ENCODE data around the gene ERMARD.

ERMARD gene

DNA sequence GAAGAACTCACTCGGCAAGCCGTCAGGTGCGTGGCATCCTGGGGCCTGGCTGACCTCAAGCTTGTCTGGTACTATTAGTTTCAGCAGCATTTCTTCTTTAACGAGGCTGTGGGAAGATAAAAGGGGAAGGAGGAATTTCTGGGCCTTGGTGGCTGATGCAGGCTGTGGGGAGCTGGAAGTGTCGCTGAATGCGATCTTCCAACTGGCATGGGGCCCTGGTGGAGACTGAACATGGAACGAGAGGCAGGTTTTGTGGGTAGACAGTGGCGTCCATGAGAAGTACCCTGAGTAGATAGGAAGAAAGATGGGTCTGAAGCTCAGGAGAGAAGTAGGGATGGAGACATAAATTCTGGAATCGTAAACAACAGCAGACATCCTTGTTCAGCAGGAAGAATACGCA is 23.9 kb downstream of the ERMARD start:
- TF ChIP-seq YY1 (IDR thresholded peaks at IDR 0.05; ENCODE audit: low read depth) (no peak), CEBPB (IDR thresholded peaks at IDR 0.05) (no peak), TCF12 (IDR thresholded peaks at IDR 0.05; ENCODE audit: low read depth) (no peak), CREB1 (IDR thresholded peaks at IDR 0.05; ENCODE audit: low read depth) (no peak), TAF1 (IDR thresholded peaks at IDR 0.05; ENCODE audit: low read depth) (no peak), FOXM1 (IDR thresholded peaks at IDR 0.05; ENCODE audit: borderline replicate concordance, low read depth) (no peak), EGR1 (IDR thresholded peaks at IDR 0.05) (no peak), RAD21 (IDR thresholded peaks at IDR 0.05; ENCODE audit: low read depth) (no peak), TEAD4 (IDR thresholded peaks at IDR 0.05) (no peak), ZBTB7A (IDR thresholded peaks at IDR 0.05; ENCODE audit: low read depth) (no peak), EP300 (IDR thresholded peaks at IDR 0.05; ENCODE audit: borderline replicate concordance) (no peak), NFIC (IDR thresholded peaks at IDR 0.05) (no peak)
- TF ChIP-seq, protein P1, sequence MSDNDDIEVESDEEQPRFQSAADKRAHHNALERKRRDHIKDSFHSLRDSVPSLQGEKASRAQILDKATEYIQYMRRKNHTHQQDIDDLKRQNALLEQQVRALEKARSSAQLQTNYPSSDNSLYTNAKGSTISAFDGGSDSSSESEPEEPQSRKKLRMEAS (IDR thresholded peaks at IDR 0.05), result no peak
- TF ChIP-seq, protein P2, sequence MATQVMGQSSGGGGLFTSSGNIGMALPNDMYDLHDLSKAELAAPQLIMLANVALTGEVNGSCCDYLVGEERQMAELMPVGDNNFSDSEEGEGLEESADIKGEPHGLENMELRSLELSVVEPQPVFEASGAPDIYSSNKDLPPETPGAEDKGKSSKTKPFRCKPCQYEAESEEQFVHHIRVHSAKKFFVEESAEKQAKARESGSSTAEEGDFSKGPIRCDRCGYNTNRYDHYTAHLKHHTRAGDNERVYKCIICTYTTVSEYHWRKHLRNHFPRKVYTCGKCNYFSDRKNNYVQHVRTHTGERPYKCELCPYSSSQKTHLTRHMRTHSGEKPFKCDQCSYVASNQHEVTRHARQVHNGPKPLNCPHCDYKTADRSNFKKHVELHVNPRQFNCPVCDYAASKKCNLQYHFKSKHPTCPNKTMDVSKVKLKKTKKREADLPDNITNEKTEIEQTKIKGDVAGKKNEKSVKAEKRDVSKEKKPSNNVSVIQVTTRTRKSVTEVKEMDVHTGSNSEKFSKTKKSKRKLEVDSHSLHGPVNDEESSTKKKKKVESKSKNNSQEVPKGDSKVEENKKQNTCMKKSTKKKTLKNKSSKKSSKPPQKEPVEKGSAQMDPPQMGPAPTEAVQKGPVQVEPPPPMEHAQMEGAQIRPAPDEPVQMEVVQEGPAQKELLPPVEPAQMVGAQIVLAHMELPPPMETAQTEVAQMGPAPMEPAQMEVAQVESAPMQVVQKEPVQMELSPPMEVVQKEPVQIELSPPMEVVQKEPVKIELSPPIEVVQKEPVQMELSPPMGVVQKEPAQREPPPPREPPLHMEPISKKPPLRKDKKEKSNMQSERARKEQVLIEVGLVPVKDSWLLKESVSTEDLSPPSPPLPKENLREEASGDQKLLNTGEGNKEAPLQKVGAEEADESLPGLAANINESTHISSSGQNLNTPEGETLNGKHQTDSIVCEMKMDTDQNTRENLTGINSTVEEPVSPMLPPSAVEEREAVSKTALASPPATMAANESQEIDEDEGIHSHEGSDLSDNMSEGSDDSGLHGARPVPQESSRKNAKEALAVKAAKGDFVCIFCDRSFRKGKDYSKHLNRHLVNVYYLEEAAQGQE (IDR thresholded peaks at IDR 0.05; ENCODE audit: low read depth), result no peak
- TF ChIP-seq, protein P3, sequence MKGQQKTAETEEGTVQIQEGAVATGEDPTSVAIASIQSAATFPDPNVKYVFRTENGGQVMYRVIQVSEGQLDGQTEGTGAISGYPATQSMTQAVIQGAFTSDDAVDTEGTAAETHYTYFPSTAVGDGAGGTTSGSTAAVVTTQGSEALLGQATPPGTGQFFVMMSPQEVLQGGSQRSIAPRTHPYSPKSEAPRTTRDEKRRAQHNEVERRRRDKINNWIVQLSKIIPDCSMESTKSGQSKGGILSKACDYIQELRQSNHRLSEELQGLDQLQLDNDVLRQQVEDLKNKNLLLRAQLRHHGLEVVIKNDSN (IDR thresholded peaks at IDR 0.05), result no peak

DNA sequence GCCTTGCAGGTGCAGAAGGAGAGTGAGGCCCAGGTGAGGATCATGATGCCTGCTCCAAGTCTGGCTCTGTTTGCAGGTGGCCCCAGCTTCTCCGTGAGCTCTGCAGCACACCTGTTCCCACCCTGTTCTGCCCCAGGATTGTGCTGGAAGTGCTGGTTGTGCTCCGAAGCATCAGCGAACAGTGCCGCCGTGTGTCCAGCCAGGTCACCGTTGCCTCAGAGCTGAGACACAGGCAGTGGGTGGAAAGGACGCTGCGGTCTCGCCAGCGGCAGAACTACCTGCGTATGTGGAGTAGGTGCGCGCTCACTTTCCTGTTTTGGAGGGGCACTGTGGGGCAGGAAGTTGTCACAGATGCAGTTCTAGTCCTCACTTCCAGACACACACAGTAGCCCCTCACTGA is 25.0 kb downstream of the ERMARD start:
- TF ChIP-seq EP300 (IDR thresholded peaks at IDR 0.05; ENCODE audit: borderline replicate concordance), result no peak
- TF ChIP-seq TCF12 (IDR thresholded peaks at IDR 0.05; ENCODE audit: low read depth), result no peak
- TF ChIP-seq, protein P3 (IDR thresholded peaks at IDR 0.05), result no peak

DNA sequence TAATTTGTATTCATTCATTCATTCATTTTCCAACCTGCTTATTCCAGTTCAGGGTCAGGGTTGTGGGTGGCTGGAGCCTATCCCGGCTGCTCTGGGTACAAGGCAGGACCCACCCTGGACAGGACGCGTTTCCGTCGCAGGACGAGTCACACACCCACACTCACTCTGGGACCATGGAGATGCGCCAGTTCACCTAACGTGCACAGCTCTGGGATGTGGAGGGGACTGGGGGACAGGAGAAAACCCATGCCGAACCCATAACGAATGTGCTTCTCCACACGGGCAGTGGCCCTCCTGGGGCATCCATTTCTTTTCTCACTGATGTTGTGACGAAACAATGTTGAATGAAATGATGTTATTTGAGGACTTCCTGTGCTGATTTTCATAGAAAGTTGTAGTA is 26.5 kb downstream of the ERMARD start:
- no peak for TF ChIP-seq RAD21 (IDR thresholded peaks at IDR 0.05; ENCODE audit: low read depth)

DNA sequence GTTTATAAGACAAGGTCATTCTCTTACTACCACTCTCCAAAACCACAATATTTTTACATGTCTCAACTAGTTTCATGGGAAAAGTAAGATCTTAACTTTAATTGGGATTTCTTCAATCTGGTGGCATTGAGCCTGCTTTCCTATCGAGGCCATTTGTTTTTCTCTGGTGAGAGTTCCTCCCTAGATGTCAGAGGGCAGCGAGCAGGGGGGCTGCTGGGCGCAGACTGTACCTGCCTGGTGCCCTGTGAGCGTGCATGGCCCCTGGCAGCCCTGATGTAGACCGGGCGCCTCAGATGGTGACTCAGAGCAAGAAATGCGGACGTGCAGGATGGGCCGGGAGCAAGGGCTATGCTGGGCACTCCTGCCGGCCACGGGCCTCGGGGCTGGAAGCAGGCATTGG is 27.2 kb downstream of the ERMARD start:
- no peak for TF ChIP-seq TEAD4 (IDR thresholded peaks at IDR 0.05)
- no peak for TF ChIP-seq ZBTB7A (IDR thresholded peaks at IDR 0.05; ENCODE audit: low read depth)
- TF ChIP-seq NFIC (IDR thresholded peaks at IDR 0.05), result no peak
- TF ChIP-seq, protein P3 (IDR thresholded peaks at IDR 0.05), result no peak
- no peak for TF ChIP-seq FOXM1 (IDR thresholded peaks at IDR 0.05; ENCODE audit: borderline replicate concordance, low read depth)
- TF ChIP-seq EP300 (IDR thresholded peaks at IDR 0.05; ENCODE audit: borderline replicate concordance), result no peak
- no peak for TF ChIP-seq TCF12 (IDR thresholded peaks at IDR 0.05; ENCODE audit: low read depth)
- TF ChIP-seq EGR1 (IDR thresholded peaks at IDR 0.05), result no peak
- TF ChIP-seq, protein P2 (IDR thresholded peaks at IDR 0.05; ENCODE audit: low read depth), result no peak
- no peak for TF ChIP-seq CREB1 (IDR thresholded peaks at IDR 0.05; ENCODE audit: low read depth)
- TF ChIP-seq, protein P1 (IDR thresholded peaks at IDR 0.05), result no peak
- no peak for TF ChIP-seq YY1 (IDR thresholded peaks at IDR 0.05; ENCODE audit: low read depth)
- TF ChIP-seq CEBPB (IDR thresholded peaks at IDR 0.05), result no peak
- no peak for TF ChIP-seq TAF1 (IDR thresholded peaks at IDR 0.05; ENCODE audit: low read depth)
- no peak for TF ChIP-seq RAD21 (IDR thresholded peaks at IDR 0.05; ENCODE audit: low read depth)

DNA sequence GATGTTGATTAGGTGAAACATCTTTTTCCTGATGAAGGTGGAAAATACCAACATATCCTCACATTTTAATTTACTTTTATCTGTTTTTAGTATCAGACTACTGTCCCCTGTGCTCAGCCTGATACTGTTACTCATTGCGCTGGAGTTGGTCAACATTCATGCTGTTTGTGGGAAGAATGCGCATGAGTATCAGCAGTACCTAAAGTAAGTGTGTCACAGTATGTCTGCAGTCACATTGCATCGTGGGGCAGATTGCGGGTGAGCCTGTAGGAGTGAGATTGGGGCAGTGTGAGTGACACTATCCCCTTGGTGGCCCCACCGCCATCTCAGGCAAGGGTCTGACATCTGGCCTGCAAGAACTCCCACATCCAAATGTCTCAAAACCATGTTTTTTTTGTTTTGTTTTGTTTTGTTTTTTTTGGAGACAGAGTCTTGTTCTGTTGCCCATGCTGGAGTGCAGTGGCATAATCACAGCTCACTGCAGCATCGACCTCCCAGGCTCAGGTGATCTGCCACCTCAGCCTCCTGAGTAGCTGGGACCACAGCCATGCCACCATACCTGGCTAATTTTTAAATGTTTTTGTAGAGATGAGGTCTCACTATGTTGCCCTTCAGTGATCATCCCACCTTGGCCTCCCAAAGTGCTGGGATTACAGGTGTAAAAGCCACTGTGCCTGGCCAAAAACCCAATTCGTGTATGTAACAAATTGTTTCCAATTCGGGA is 27.8 kb downstream of the ERMARD start:
- TF ChIP-seq, protein P1 (IDR thresholded peaks at IDR 0.05), result no peak
- TF ChIP-seq, protein P3 (IDR thresholded peaks at IDR 0.05), result no peak
- TF ChIP-seq TCF12 (IDR thresholded peaks at IDR 0.05; ENCODE audit: low read depth) (no peak), CREB1 (IDR thresholded peaks at IDR 0.05; ENCODE audit: low read depth) (no peak), TAF1 (IDR thresholded peaks at IDR 0.05; ENCODE audit: low read depth) (no peak), RAD21 (IDR thresholded peaks at IDR 0.05; ENCODE audit: low read depth) (no peak), TEAD4 (IDR thresholded peaks at IDR 0.05) (no peak), EP300 (IDR thresholded peaks at IDR 0.05; ENCODE audit: borderline replicate concordance) (no peak), EGR1 (IDR thresholded peaks at IDR 0.05) (no peak), YY1 (IDR thresholded peaks at IDR 0.05; ENCODE audit: low read depth) (no peak), CEBPB (IDR thresholded peaks at IDR 0.05) (no peak), FOXM1 (IDR thresholded peaks at IDR 0.05; ENCODE audit: borderline replicate concordance, low read depth) (no peak), NFIC (IDR thresholded peaks at IDR 0.05) (no peak), ZBTB7A (IDR thresholded peaks at IDR 0.05; ENCODE audit: low read depth) (no peak)
- TF ChIP-seq, protein P2 (IDR thresholded peaks at IDR 0.05; ENCODE audit: low read depth), result no peak

Data from Ishikawa (cell line).